ENCODE data around the gene FARP1. TPM values are rescaled to one million over a fixed set of nuclear protein-coding genes. Genes with fewer than 3 reads are reported as not detected.

FARP1 gene
- total and polyA plus RNA-seq, 2 of the 8 experiments (the other 6 are each of a cell fraction or from before 2014, with no cell fraction given), result 24.7 to 104 TPM

- TF ChIP-seq KDM1A (IDR thresholded peaks at IDR 0.05; ENCODE audit: borderline replicate concordance, low read length), result no peak
- TF ChIP-seq TBP (IDR thresholded peaks at IDR 0.05; ENCODE audit: low read depth, low read length), result no peak
- TF ChIP-seq ATF2 (IDR thresholded peaks at IDR 0.05; ENCODE audit: low read length), result no peak
- no peak for TF ChIP-seq SP4 (IDR thresholded peaks at IDR 0.05; ENCODE audit: low read length)
- H3K14ac ChIP-seq (ENCODE audit: insufficient read length), result no peak overlapping the region
- no peak overlapping the region for H3K27ac ChIP-seq (ENCODE audit: low read depth, low read length)
- H4K20me1 ChIP-seq (replicated peaks in 1 of 2; ENCODE audit: control insufficient read depth in 1 of 2, insufficient read depth in 2 of 2, low read length in 2 of 2), result peaks cover 18 to 22% of the 10 kb centered on the region in 2 experiments
- no peaks in the 10 kb centered on the region for H3K9me3 ChIP-seq (ENCODE audit: insufficient read depth in 2 of 2, low read depth in 1 of 2, low read length in 1 of 2)
- CTCF ChIA-PET (ENCODE audit: partially characterized antibody), result interaction anchor here (0.8 to 3.7 kb wide), 7 partner anchors 18 to 94 kb away, joined by 3 to 14 read pairs (median 4); no protein-coding TSS in a partner anchor
- H2BK5ac ChIP-seq (ENCODE audit: low read depth, low read length), result no peak overlapping the region
- no peak overlapping the region for H4K91ac ChIP-seq (replicated peaks; ENCODE audit: insufficient read length, low read length)
- H3K79me1 ChIP-seq (ENCODE audit: low read depth, low read length), result peaks cover 28% of the 10 kb centered on the region
- H3K4me2 ChIP-seq (ENCODE audit: insufficient read depth in 1 of 2, low read depth in 2 of 2, low read length in 2 of 2), result no peak overlapping the region
- WGBS, 2 experiments (ENCODE audit: extremely low coverage in 1 of 2, insufficient coverage in 1 of 2, insufficient read length in 1 of 2, insufficient replicate concordance in 2 of 2, low coverage in 1 of 2, low lambda C conversion rate in 2 of 2, missing lambda C conversion rate in 1 of 2), result 74% methylated on average over 1 of the region's 1 CpG; no CpG with 5 or more reads in 1 of the 2 experiments
- no peak overlapping the region for H3K18ac ChIP-seq (ENCODE audit: extremely low read depth, low read length)
- H3K4me3 ChIP-seq (ENCODE audit: extremely low read depth in 1 of 4, insufficient read depth in 2 of 4, low read depth in 3 of 4, low read length in 4 of 4), result no peak overlapping the region
- H4K8ac ChIP-seq (ENCODE audit: extremely low read depth, insufficient read depth, low read length), result no peak overlapping the region
- no peak overlapping the region for H3K23ac ChIP-seq (ENCODE audit: insufficient read length)
- no peak overlapping the region for H2BK20ac ChIP-seq (ENCODE audit: low read length)
- H3K27me3 ChIP-seq (replicated peaks in 1 of 4; ENCODE audit: control insufficient read depth in 3 of 4, extremely low read depth in 1 of 4, insufficient read depth in 3 of 4, low read length in 3 of 4), result no peaks in the 10 kb centered on the region
- no peak overlapping the region for H3K9ac ChIP-seq (replicated peaks in 1 of 4; ENCODE audit: extremely low read depth in 1 of 4, low read depth in 3 of 4, low read length in 3 of 4)
- no peak overlapping the region for H2BK15ac ChIP-seq (ENCODE audit: low read length)
- H3K56ac ChIP-seq (replicated peaks; ENCODE audit: insufficient read length, low read depth, low read length), result no peak overlapping the region
- H2BK120ac ChIP-seq (replicated peaks; ENCODE audit: low read depth, low read length), result no peak overlapping the region
- no peak overlapping the region for H4K5ac ChIP-seq (ENCODE audit: insufficient read length, low read depth, low read length)
- no peaks in the 10 kb centered on the region for H3K23me2 ChIP-seq (ENCODE audit: low read depth, low read length)
- no peak for DNase-seq (ENCODE audit: low read depth in 1 of 2, low spot score in 2 of 2)
- POLR2A ChIA-PET (ENCODE audit: partially characterized antibody), result no interaction called here
- H3K36me3 ChIP-seq (ENCODE audit: control insufficient read depth in 2 of 4, insufficient read depth in 4 of 4, low read length in 3 of 4), result peaks cover 0 to 7% (median 0%) of the 10 kb centered on the region in 4 experiments; a peak in 1 of 8 replicates
- peaks cover 12 to 88% of the 10 kb centered on the region in 2 experiments; a peak in 3 of 4 replicates for H3K79me2 ChIP-seq (ENCODE audit: control insufficient read depth in 1 of 2, insufficient read depth in 2 of 2, low read length in 2 of 2)
- no peak overlapping the region for H2AFZ ChIP-seq (ENCODE audit: low read length)
- no peak for FAIRE-seq
- H2BK12ac ChIP-seq (ENCODE audit: low read depth, low read length), result no peak overlapping the region
- peaks cover 6 to 21% (median 17%) of the 10 kb centered on the region in 4 experiments for H3K4me1 ChIP-seq (replicated peaks in 1 of 4; ENCODE audit: control insufficient read depth in 3 of 4, insufficient read depth in 4 of 4, low read length in 3 of 4)
- no peak overlapping the region for H3K4ac ChIP-seq (replicated peaks; ENCODE audit: insufficient read length, low read depth, low read length)
- H2AK5ac ChIP-seq (ENCODE audit: low read depth, low read length), result no peak overlapping the region
Measured at GRCh38 chr13:98504029-98504351, 361.1 kb downstream of the FARP1 start.

Data from H1 (cell line).